Spinal cord (tissue), 10 donors: ENCODE measurements around the gene ARL15. TPM values are rescaled to one million over a fixed set of nuclear protein-coding genes. Genes with fewer than 3 reads are reported as not detected.
A peak's percentile ranks its signal among the peaks of the same experiment; 100 is the strongest.

Experiments used
- DNase-seq, 6 donors: peaks; one replicate each; pipeline versions ENCODE4 v3.0.0 to v3.0.0-alpha.2; 2013 to 2015; ENCODE audit warnings: low spot score in 6 of 6, low read depth in 4 of 6
- H3K27ac ChIP-seq: one replicate; pipeline ENCODE4 v1.5.1; 2013; ENCODE audit warnings: low read depth, low read length, control low read depth
- H3K27me3 ChIP-seq: one replicate; pipeline ENCODE4 v1.6.1; 2013; ENCODE audit warnings: low read length; ENCODE audit not compliant: control insufficient read depth, insufficient read depth
- H3K36me3 ChIP-seq: one replicate; pipeline ENCODE4 v1.6.1; 2013; ENCODE audit warnings: low read length; ENCODE audit not compliant: control insufficient read depth, insufficient read depth
- H3K4me1 ChIP-seq: one replicate; pipeline ENCODE4 v1.6.1; 2013; ENCODE audit warnings: low read length; ENCODE audit not compliant: control insufficient read depth, insufficient read depth
- H3K4me3 ChIP-seq: one replicate; pipeline ENCODE4 v1.5.1; 2013; ENCODE audit warnings: low read depth, low read length, control low read depth
- H3K9me3 ChIP-seq: one replicate; pipeline ENCODE4 v1.6.1; 2013; ENCODE audit warnings: low read length; ENCODE audit not compliant: control insufficient read depth, insufficient read depth
- WGBS: methylation state at CpG from one replicate; pipeline ENCODE4 v1.1.5; 2013; ENCODE audit warnings: missing lambda C conversion rate; ENCODE audit not compliant: insufficient coverage; 5-methylcytosine and 5-hydroxymethylcytosine counted together
- polyA plus RNA-seq, 2 donors: library from polyadenylated mRNA; unstranded; fragments of 120-200 nt; gene quantifications; one replicate each; pipeline ENCODE4 v1.2.1, GENCODE V29; 2013; ENCODE audit not compliant: insufficient read length in 2 of 2
- total RNA-seq, 2 donors: library from RNA; depleted of rRNA in 1 of 2; stranded (reverse); fragments of 120-200 nt in 1 of 2; fragments of >200 nt in 1 of 2; gene quantifications; one replicate each; pipeline versions ENCODE4 v1.2.3 to v1.2.4, GENCODE V29; 2013 to 2014
- donor health status: healthy.

ARL15 gene
- total and polyA plus RNA-seq, 4 donors: 24.7 to 67.6 (median 36.4) TPM

DNA sequence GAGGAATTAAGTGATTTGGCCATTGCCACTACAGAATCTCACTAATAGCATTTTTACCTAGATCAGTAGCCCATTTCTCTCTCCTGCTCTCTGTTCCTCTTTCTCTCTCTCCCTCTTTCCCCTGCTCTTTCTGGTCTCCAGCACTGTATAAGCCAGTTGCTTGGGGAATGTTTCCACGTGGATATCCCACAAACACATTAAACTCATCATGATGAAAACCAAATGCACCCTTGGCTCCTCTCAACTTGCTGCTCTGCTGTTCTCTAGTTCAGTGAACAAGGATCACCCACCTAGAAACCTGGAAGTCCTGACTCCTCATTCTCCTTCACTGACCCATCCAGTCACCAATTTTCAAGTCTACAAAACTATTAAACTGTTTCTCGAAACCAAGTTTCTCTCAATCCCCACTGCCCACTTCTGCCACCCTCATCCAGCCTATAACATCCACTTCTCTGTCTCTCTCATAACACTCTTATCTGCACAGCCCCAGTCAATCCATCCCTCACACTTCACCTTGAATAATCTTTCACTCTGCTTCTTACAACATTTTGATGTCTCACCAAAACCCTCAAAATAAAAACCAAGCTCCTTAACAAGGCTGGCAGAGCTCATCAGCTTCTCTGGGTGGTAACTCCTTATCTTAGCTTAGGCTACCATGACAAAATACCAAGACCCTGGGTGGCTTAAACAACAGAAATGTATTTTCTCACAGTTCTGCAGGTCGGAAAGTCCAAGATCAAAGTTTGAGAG, 79.3 kb downstream of the ARL15 start:
- no peaks in the 10 kb centered on the region for H3K9me3 ChIP-seq
- no peak overlapping the region for H3K27ac ChIP-seq
- no peaks in the 10 kb centered on the region for H3K36me3 ChIP-seq
- 94% methylated on average over 3 of the region's 3 CpGs for WGBS
- H3K27me3 ChIP-seq: no peaks in the 10 kb centered on the region
- no peak for DNase-seq
- H3K4me1 ChIP-seq: no peaks in the 10 kb centered on the region
- no peak overlapping the region for H3K4me3 ChIP-seq

DNA sequence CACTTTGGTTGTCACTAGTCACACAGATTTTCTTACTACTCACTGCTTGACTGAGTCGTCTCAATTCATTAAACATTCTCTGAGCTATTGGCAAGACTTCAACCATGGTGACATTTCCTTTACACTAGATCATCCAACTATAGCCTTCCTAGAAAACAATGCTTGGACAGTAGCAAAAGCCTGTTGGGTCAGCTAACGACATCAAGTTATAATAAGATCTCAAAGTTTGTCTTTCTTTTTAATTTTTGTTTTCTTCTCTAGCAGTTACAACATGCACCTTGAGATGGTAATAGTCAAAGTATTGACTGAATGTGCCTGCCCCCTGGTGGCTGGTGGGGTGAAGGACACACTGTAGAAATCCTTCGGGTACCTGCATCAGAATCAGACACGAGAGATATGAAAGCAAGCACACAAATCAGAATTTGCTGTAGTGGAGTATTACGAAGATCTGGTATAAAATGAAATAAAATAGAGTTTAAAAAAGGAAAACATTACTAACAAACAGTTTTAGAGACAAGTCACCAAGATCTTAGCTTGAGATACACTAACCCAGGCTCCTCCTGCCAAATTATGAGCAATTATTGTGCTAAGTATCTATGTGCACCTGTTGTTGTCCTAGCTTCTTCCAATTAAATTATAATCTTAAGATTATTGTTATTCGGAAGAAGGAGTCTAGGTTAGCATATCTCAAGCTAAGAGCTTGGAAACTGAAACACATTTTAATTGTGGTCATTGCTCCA, 81.2 kb downstream of the ARL15 start:
- Histone ChIP-seq H3K27me3 (no peaks in the 10 kb centered on the region), H3K9me3 (no peaks in the 10 kb centered on the region), H3K4me3 (no peak overlapping the region), H3K27ac (no peak overlapping the region), H3K36me3 (no peaks in the 10 kb centered on the region), H3K4me1 (no peaks in the 10 kb centered on the region)
- peak in 4 of 6 donors; percentile 29 to 86 (median 54) for DNase-seq
- WGBS: 36% methylated on average over 2 of the region's 6 CpGs

DNA sequence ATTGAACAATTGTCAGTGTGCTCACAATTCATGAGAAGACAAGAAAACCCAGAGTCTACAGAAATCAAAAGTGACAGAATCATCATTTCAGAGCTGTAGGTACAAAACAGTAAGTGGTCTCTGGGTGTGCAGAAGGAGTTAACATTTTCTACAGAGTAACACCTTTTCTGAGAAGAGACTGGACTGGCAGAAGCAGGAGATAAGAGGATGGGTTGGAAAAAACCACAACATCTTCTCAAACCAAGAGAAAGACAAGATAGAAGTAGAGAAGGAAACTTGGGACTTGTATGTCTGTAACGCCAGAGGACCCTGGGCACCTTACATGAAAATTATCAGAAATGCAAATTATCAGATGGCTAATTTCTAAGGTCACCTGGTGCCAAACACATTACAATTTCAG, 82.6 kb downstream of the ARL15 start:
- no peak overlapping the region for H3K27ac ChIP-seq
- H3K4me1 ChIP-seq: no peaks in the 10 kb centered on the region
- no peak for DNase-seq
- H3K36me3 ChIP-seq: no peaks in the 10 kb centered on the region
- H3K27me3 ChIP-seq: no peaks in the 10 kb centered on the region
- H3K9me3 ChIP-seq: no peaks in the 10 kb centered on the region
- WGBS: no CpG with 5 or more reads among the region's 1 CpG
- H3K4me3 ChIP-seq: no peak overlapping the region

DNA sequence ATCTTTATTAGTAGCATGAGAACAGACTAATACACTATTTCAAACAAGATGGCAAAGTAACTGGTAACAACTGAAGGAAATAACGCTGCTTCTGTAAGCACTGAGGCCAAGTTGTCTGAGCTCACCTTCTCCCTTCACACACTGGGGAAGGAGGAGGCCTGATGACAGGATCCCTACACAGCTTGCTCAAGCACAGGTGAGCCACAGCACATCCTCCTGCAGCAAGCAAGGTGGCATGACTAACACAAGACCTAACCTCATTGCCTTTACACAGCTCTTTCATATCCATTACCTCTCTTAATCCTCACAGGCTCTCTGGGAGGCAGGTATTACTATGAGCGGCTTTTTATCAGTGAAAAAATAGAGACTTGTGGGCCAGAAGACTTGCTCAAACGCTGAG, 83.3 kb downstream of the ARL15 start:
- Histone ChIP-seq H3K4me1 (no peaks in the 10 kb centered on the region), H3K36me3 (no peaks in the 10 kb centered on the region), H3K9me3 (no peaks in the 10 kb centered on the region), H3K27me3 (no peaks in the 10 kb centered on the region), H3K4me3 (no peak overlapping the region), H3K27ac (no peak overlapping the region)
- no peak for DNase-seq
- WGBS: 85% methylated on average over 3 of the region's 3 CpGs

DNA sequence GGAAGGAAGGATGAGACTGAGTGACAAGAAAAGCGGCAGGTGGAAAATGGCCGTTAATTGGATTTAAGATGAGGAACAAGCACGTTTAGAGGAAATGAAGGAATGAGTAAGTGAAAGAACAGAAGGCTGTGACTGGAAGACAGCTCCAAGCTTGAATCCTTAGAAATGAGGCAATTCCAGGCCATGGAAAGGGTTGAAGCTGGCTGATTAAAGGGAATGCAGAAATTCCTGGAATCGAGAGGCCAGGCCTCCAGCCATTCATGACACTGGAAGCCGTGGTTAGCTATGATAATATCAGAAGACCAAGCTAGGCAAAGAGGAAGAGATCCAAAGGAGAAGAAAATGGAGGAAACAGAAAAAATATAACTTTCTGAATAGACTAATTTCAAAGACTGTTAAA, 84.2 kb downstream of the ARL15 start:
- WGBS: 95% methylated on average over 4 of the region's 5 CpGs
- no peak overlapping the region for H3K4me3 ChIP-seq
- no peaks in the 10 kb centered on the region for H3K9me3 ChIP-seq
- H3K27ac ChIP-seq: no peak overlapping the region
- H3K4me1 ChIP-seq: no peaks in the 10 kb centered on the region
- H3K27me3 ChIP-seq: no peaks in the 10 kb centered on the region
- no peaks in the 10 kb centered on the region for H3K36me3 ChIP-seq
- DNase-seq: no peak

DNA sequence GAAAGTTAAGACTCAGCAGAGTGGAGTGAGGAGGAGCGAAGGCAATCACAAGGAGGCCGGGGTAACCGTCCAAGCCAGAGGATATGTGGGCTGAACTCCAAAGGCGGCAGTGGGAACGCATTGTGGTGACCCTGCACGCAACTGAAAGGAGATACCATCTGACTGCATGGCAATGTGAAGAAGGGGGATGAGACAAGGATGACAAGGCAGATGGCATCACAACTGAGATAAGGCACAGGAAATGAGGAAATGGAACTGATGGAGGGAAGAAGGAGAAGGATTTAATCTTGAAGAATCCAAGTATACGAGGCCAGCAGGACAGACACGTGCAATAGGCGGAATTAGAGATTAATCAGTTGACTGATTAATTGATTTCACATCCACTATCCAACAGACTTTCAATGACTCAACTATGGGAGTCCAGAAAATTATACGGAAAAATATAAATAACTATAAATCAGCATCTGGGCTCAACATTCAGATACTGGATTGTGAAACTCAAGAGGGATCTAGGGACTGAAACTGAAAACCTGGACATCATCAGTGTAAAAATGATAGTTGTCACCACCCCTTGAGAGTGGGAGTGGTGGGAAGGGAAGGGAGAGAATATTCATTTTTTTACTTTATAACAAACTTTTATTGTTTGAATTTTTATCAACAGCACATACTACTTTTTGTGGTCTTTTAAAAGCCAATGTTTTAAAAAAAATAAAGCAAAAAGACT, 86.1 kb downstream of the ARL15 start:
- Histone ChIP-seq H3K9me3 (no peaks in the 10 kb centered on the region), H3K27me3 (no peaks in the 10 kb centered on the region), H3K4me3 (no peak overlapping the region), H3K36me3 (no peaks in the 10 kb centered on the region), H3K27ac (no peak overlapping the region), H3K4me1 (no peaks in the 10 kb centered on the region)
- WGBS: 96% methylated on average over 8 of the region's 10 CpGs
- no peak for DNase-seq

DNA sequence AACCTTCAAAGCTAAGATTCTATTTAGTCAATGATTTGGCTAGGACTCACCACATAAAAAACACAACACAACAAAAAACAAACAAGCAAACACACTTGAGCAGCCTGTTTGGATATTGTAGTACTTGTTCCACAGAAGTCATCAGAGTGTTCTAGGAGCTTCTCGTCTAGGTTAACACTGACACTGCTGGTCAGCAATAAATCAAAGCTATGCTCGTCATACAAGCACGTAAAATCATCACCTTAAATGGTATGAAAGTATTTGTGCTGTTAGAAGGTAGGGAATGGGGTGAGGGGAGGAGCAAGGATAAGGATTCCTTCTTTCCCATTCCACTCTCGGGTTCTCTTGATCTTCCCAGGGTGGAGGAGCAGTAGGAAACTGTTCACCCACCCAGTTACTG, 88.0 kb downstream of the ARL15 start:
- no peak for DNase-seq
- WGBS: 100% methylated on average over 1 of the region's 4 CpGs
- Histone ChIP-seq H3K36me3 (no peaks in the 10 kb centered on the region), H3K9me3 (no peaks in the 10 kb centered on the region), H3K4me3 (no peak overlapping the region), H3K27me3 (no peaks in the 10 kb centered on the region), H3K4me1 (no peaks in the 10 kb centered on the region), H3K27ac (no peak overlapping the region)

DNA sequence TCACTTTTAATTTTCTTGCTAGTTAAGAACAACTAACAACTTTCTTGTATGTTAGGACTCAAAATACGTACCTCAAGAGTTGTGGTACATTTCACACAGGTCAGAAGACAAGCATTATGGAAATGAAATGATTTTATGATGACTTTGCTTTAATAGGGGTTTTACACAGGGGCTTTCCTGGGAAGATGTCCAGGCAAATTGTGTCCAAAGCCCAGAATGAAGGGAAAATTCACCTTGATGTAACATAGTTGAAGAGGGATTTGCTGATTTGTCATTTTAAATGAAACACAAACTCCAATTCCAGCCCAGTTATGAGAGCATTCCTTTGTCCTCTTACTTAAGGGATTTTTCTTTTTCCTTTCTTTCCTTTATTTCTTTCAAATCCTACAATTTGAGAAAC, 89.2 kb downstream of the ARL15 start:
- Histone ChIP-seq H3K27ac (no peak overlapping the region), H3K4me1 (no peaks in the 10 kb centered on the region), H3K27me3 (no peaks in the 10 kb centered on the region), H3K9me3 (no peaks in the 10 kb centered on the region), H3K36me3 (no peaks in the 10 kb centered on the region), H3K4me3 (no peak overlapping the region)
- no peak for DNase-seq
- no CpG with 5 or more reads among the region's 1 CpG for WGBS

DNA sequence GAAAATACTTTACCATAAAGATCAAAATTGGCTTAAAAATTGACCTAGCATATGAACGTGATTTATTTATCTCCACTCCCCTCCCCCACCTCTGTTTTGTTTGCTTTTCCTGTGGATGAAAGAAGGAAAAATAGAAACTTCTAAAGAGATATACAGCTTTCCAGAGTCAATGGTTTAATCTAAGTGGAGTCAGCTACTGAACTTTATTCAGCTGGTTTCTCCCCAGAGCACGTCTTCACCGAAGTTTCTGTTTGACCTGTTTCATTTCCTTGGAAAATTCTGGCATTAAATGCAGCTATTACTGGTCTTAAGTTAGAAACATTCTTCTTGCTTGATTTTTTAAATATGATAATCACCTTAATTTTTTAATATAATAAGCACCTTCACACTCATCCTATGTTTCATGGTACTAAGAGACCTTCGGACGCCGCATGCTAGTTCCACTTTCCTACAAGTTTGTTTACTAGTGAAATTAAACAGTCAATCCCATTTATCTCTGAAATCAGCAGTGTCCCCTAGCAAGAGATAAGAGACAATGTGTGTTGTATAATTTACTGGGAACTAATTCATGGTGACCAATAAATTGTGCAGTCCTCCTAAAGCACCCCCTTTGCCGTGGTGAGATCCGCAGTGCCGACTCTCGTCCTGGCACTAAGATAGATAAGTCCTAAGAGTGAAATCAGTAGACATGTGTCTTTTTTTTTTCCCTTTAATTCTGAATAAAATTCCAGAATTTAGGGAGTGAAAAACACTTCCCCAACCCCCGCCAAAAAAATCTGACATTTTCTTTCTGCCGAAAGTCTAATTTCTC, 89.9 kb downstream of the ARL15 start:
- Histone ChIP-seq H3K27ac (no peak overlapping the region), H3K4me3 (no peak overlapping the region), H3K27me3 (no peaks in the 10 kb centered on the region), H3K9me3 (no peaks in the 10 kb centered on the region), H3K4me1 (no peaks in the 10 kb centered on the region), H3K36me3 (no peaks in the 10 kb centered on the region)
- no CpG with 5 or more reads among the region's 12 CpGs for WGBS
- DNase-seq: no peak
